ENCODE data around the gene ANKRD7.
A peak's percentile ranks its signal among the peaks of the same experiment; 100 is the strongest.

ANKRD7 gene

GRCh38 chr7:118183786-118184564 is 40.5 kb upstream of the ANKRD7 start, which contains the start of gene LSM8:
TSS of gene LSM8 (plus strand) at chr7:118184164. CDS start at chr7:118184224, 60 bp downstream.
- DNase-seq (ENCODE audit: low spot score) (peak; percentile 94), ATAC-seq (ENCODE audit: low read depth) (peak; percentile 98)
- Histone ChIP-seq H3K27ac (ENCODE audit: poor library complexity, severe bottlenecking) (peak within 1 kb of the TSS; percentile 47), H3K4me1 (ENCODE audit: insufficient read depth, poor library complexity, severe bottlenecking) (peaks cover 20% of the 10 kb centered on the region), H3K4me3 (ENCODE audit: severe bottlenecking) (peak within 1 kb of the TSS; percentile 97), H3K9me3 (ENCODE audit: severe bottlenecking) (peaks cover 3% of the 10 kb centered on the region), H3K27me3 (ENCODE audit: insufficient read depth, poor library complexity, severe bottlenecking) (no peaks in the 10 kb centered on the region), H3K36me3 (ENCODE audit: low read depth) (peaks cover 36% of the 10 kb centered on the region)
- no peak for TF ChIP-seq CTCF (IDR thresholded peaks at IDR 0.05; ENCODE audit: poor library complexity, severe bottlenecking)

- H3K4me1 ChIP-seq (ENCODE audit: insufficient read depth, poor library complexity, severe bottlenecking), result peaks cover 20% of the 10 kb centered on the region
- TF ChIP-seq CTCF (IDR thresholded peaks at IDR 0.05; ENCODE audit: poor library complexity, severe bottlenecking), result no peak
- H3K27me3 ChIP-seq (ENCODE audit: insufficient read depth, poor library complexity, severe bottlenecking), result no peaks in the 10 kb centered on the region
- ATAC-seq (ENCODE audit: low read depth) (no peak), DNase-seq (ENCODE audit: low spot score) (no peak)
- H3K27ac ChIP-seq (ENCODE audit: poor library complexity, severe bottlenecking), result peak overlapping the region; percentile 47
- H3K9me3 ChIP-seq (ENCODE audit: severe bottlenecking), result peaks cover 3% of the 10 kb centered on the region
- H3K36me3 ChIP-seq (ENCODE audit: low read depth), result peaks cover 42% of the 10 kb centered on the region
- peak overlapping the region; percentile 97 for H3K4me3 ChIP-seq (ENCODE audit: severe bottlenecking)
Measured at GRCh38 chr7:118184565-118184940, 40.0 kb upstream of the ANKRD7 start.

GRCh38 chr7:118185163-118185860 is 39.2 kb upstream of the ANKRD7 start:
- ATAC-seq (ENCODE audit: low read depth), result no peak
- peak overlapping the region; percentile 97 for H3K4me3 ChIP-seq (ENCODE audit: severe bottlenecking)
- H3K27ac ChIP-seq (ENCODE audit: poor library complexity, severe bottlenecking), result no peak overlapping the region
- H3K36me3 ChIP-seq (ENCODE audit: low read depth), result peaks cover 49% of the 10 kb centered on the region
- TF ChIP-seq CTCF (IDR thresholded peaks at IDR 0.05; ENCODE audit: poor library complexity, severe bottlenecking), result no peak
- H3K9me3 ChIP-seq (ENCODE audit: severe bottlenecking), result peaks cover 3% of the 10 kb centered on the region
- H3K27me3 ChIP-seq (ENCODE audit: insufficient read depth, poor library complexity, severe bottlenecking), result no peaks in the 10 kb centered on the region
- no peak for DNase-seq (ENCODE audit: low spot score)
- H3K4me1 ChIP-seq (ENCODE audit: insufficient read depth, poor library complexity, severe bottlenecking), result peaks cover 20% of the 10 kb centered on the region

- Histone ChIP-seq H3K9me3 (ENCODE audit: severe bottlenecking) (peaks cover 3% of the 10 kb centered on the region), H3K4me3 (ENCODE audit: severe bottlenecking) (no peak overlapping the region), H3K27me3 (ENCODE audit: insufficient read depth, poor library complexity, severe bottlenecking) (no peaks in the 10 kb centered on the region), H3K4me1 (ENCODE audit: insufficient read depth, poor library complexity, severe bottlenecking) (peaks cover 20% of the 10 kb centered on the region), H3K36me3 (ENCODE audit: low read depth) (peaks cover 59% of the 10 kb centered on the region), H3K27ac (ENCODE audit: poor library complexity, severe bottlenecking) (no peak overlapping the region)
- ATAC-seq (ENCODE audit: low read depth) (no peak), DNase-seq (ENCODE audit: low spot score) (no peak)
- TF ChIP-seq CTCF (IDR thresholded peaks at IDR 0.05; ENCODE audit: poor library complexity, severe bottlenecking), result no peak
Measured at GRCh38 chr7:118186501-118186900, 38.0 kb upstream of the ANKRD7 start.
